HepG2 (cell line): ENCODE data around the gene TTC39C. TPM values are rescaled to one million over a fixed set of nuclear protein-coding genes. Genes with fewer than 3 reads are reported as not detected.

Experiments used
- ATAC-seq: fragments of 200-7000 bp; cut with Tn5 transposase; 3 replicates; pipeline ENCODE4 v1.9.1; 2020; ENCODE audit warnings: mild to moderate bottlenecking, moderate library complexity
- BruUV-seq: library from RNA; stranded (reverse); fragments of 400-500 nt; replicated peaks from 2 replicates; lab custom pipeline; 2021; lab: Mats Ljungman, UMichigan
- CTCF ChIA-PET: fragments of 300-600 bp; formaldehyde crosslinking; extraction: SDS; loops from one replicate; lab custom pipeline; 2021; ENCODE audit warnings: low total read pairs, inconsistent platforms, low intra/inter-chr PET ratio; lab: Yijun Ruan, JAX
- POLR2A ChIA-PET: fragments of 350-600 bp; sonication (Branson Sonifier 250); formaldehyde crosslinking; loops from one replicate; lab custom pipeline; 2020; ENCODE audit warnings: antibody characterized with exemption, inconsistent platforms; lab: Yijun Ruan, JAX
- DNase-seq: peaks from one replicate; pipeline ENCODE4 v3.0.0-alpha.2; 2015; ENCODE audit warnings: low spot score
- FAIRE-seq: peaks from 3 replicates; lab custom pipeline; 2011; peaks lifted over from hg19 to GRCh38; lab: Jason Lieb, UNC
- H2AFZ ChIP-seq: one replicate; pipeline ENCODE4 v1.6.1; 2011; ENCODE audit warnings: low read length, inconsistent platforms
- H3K27ac ChIP-seq: fragments of 300-600 bp; 3 replicates; pipeline ENCODE4 v1.8.0; 2011; ENCODE audit warnings: mixed run types, mild to moderate bottlenecking, mixed read lengths, low read length, inconsistent platforms; ENCODE audit not compliant: insufficient read depth; ENCODE audit errors: extremely low read length
- H3K27me3 ChIP-seq, 2 experiments: fragments of 200-600 bp in 1 of 2; 2 replicates in 1 of 2; 3 replicates in 1 of 2; pipeline versions ENCODE4 v1.6.0 to v1.8.0; 2011; ENCODE audit warnings: low read length in 2 of 2, mild to moderate bottlenecking in 2 of 2, moderate library complexity in 2 of 2, inconsistent platforms in 1 of 2; ENCODE audit not compliant: insufficient read depth in 2 of 2, control insufficient read depth in 1 of 2
- H3K36me3 ChIP-seq, 2 experiments: fragments of 200-600 bp in 1 of 2; replicated peaks in 1 of 2; 2 replicates in 1 of 2; 3 replicates in 1 of 2; pipeline versions ENCODE4 v1.5.1 to v1.8.0; 2011; ENCODE audit warnings: low read length in 2 of 2, inconsistent platforms in 1 of 2; ENCODE audit not compliant: insufficient read depth in 2 of 2, control insufficient read depth in 1 of 2
- H3K4me1 ChIP-seq: 2 replicates; pipeline ENCODE4 v1.5.1; 2012; ENCODE audit warnings: low read length, inconsistent platforms; ENCODE audit not compliant: insufficient read depth
- H3K4me2 ChIP-seq: 2 replicates; pipeline ENCODE4 v1.6.0; 2011; ENCODE audit warnings: low read depth, low read length, inconsistent platforms
- H3K4me3 ChIP-seq, 3 experiments: fragments of 200-600 bp in 1 of 3; sonication (generic), shearing (Covaris generic) in 1 of 3; replicated peaks in 1 of 3; 2 replicates each; pipeline ENCODE4 v1.5.1; 2011 to 2016; ENCODE audit warnings: low read length in 3 of 3, inconsistent platforms in 2 of 3, low read depth in 2 of 3, mild to moderate bottlenecking in 2 of 3, control low read depth in 1 of 3, mixed read lengths in 1 of 3; ENCODE audit not compliant: insufficient read depth in 1 of 3
- H3K79me2 ChIP-seq: one replicate; pipeline ENCODE4 v1.6.1; 2011; ENCODE audit warnings: low read length, inconsistent platforms; ENCODE audit not compliant: insufficient read depth
- H3K9ac ChIP-seq: 2 replicates; pipeline ENCODE4 v1.6.0; 2011; ENCODE audit warnings: mild to moderate bottlenecking, low read depth, low read length, inconsistent platforms; ENCODE audit not compliant: insufficient read depth
- H3K9me3 ChIP-seq: 2 replicates; pipeline ENCODE4 v1.5.1; 2012; ENCODE audit warnings: mild to moderate bottlenecking, low read length
- H4K20me1 ChIP-seq: 2 replicates; pipeline ENCODE4 v1.6.0; 2011; ENCODE audit warnings: inconsistent platforms, mild to moderate bottlenecking, low read length, moderate library complexity; ENCODE audit not compliant: insufficient read depth
- ATF6 ChIP-seq: sonication (generic); formaldehyde crosslinking; conservative IDR thresholded peaks from 2 replicates; pipeline ENCODE4 v1.4.0; 2020; ENCODE audit warnings: missing genetic modification reagents
- BORCS8-MEF2B ChIP-seq: sonication (generic); formaldehyde crosslinking; IDR thresholded peaks from 2 replicates; pipeline ENCODE4 v1.8.0; 2022; ENCODE audit warnings: mild to moderate bottlenecking, missing genetic modification reagents
- CC2D1A ChIP-seq: sonication (generic); formaldehyde crosslinking; IDR thresholded peaks from 2 replicates; pipeline ENCODE4 v1.8.1; 2023; ENCODE audit warnings: mild to moderate bottlenecking, missing genetic modification reagents
- HOXD1 ChIP-seq: sonication (generic); formaldehyde crosslinking; IDR thresholded peaks from 2 replicates; pipeline ENCODE4 v1.5.0; 2020; ENCODE audit warnings: missing genetic modification reagents
- MAFK ChIP-seq, 2 experiments: IDR thresholded peaks in 1 of 2; conservative IDR thresholded peaks in 1 of 2; 2 replicates each; pipeline ENCODE4 v1.6.1; 2011; ENCODE audit warnings: improper control_type of control experiment in 2 of 2, low read length in 2 of 2
- MTF1 ChIP-seq: sonication (generic); formaldehyde crosslinking; IDR thresholded peaks from 2 replicates; pipeline ENCODE4 v1.5.0; 2020; ENCODE audit warnings: missing genetic modification reagents
- PATZ1 ChIP-seq: sonication (generic); formaldehyde crosslinking; IDR thresholded peaks from 2 replicates; pipeline ENCODE4 v1.4.0; 2020; ENCODE audit warnings: missing genetic modification reagents
- RARA ChIP-seq: IDR thresholded peaks from 2 replicates; pipeline ENCODE4 v1.6.1; 2016; ENCODE audit warnings: missing genetic modification reagents, missing compliant biosample characterization
- TARDBP ChIP-seq: sonication (generic); formaldehyde crosslinking; IDR thresholded peaks from 2 replicates; pipeline ENCODE4 v1.8.0; 2022; ENCODE audit warnings: mild to moderate bottlenecking, missing genetic modification reagents
- ZEB1 ChIP-seq: IDR thresholded peaks from 2 replicates; pipeline ENCODE4 v1.6.1; 2012; ENCODE audit warnings: mild to moderate bottlenecking, low read depth, inconsistent platforms; ENCODE audit not compliant: insufficient replicate concordance
- ZFP36 ChIP-seq: fragments of 150-350 bp; IDR thresholded peaks from 2 replicates; pipeline ENCODE4 v1.6.1; 2018; ENCODE audit warnings: borderline replicate concordance, low read length, low read depth; ENCODE audit not compliant: partially characterized antibody
- ZNF484 ChIP-seq: sonication (generic); formaldehyde crosslinking; IDR thresholded peaks from 2 replicates; pipeline ENCODE4 v1.5.1; 2020; ENCODE audit warnings: mild to moderate bottlenecking, low read depth, missing genetic modification reagents, borderline replicate concordance
- ZNF549 ChIP-seq: sonication (generic); formaldehyde crosslinking; IDR thresholded peaks from 2 replicates; pipeline ENCODE4 v1.5.0; 2020; ENCODE audit warnings: missing genetic modification reagents
- ZNF709 ChIP-seq: sonication (generic); formaldehyde crosslinking; IDR thresholded peaks from 2 replicates; pipeline ENCODE4 v1.5.0; 2020; ENCODE audit warnings: mild to moderate bottlenecking, missing genetic modification reagents
- whole genome bisulfite sequencing: methylation state at CpG from one replicate; pipeline ENCODE4 v1.1.6; 2017; ENCODE audit warnings: low lambda C conversion rate; 5-methylcytosine and 5-hydroxymethylcytosine counted together
- in situ Hi-C: cut with HindIII; loops from 2 replicates; pipeline ENCODE4 v1.10.0; 2017; ENCODE audit warnings: low pct_unique_long_range_greater_than_20kb; ENCODE audit not compliant: extremely low pct_ligation_motif_present
- intact Hi-C: fragments of 100-400 bp; cut with micrococcal nuclease; formaldehyde crosslinking; loops from one replicate; pipeline ENCODE4 v1.10.0; 2022; ENCODE audit not compliant: unreplicated experiment
- polyA plus RNA-seq, 8 experiments: library from polyadenylated mRNA; depleted of rRNA in 3 of 8; stranded (reverse) in 7 of 8; unstranded in 1 of 8; fragments of >200 nt; fragmentation: Illumina TruSeq in 4 of 8; extraction: Trizol in 4 of 8; gene quantifications; 2 replicates each; pipeline versions ENCODE4 v1.2.1 to v1.2.3, GENCODE V29; 2011 to 2016; ENCODE audit warnings: low read depth in 4 of 8, missing spikeins in 1 of 8, mixed read lengths in 1 of 8; ENCODE audit not compliant: insufficient read depth in 1 of 8
- total RNA-seq, 5 experiments: library from RNA; depleted of rRNA; stranded (reverse); fragments of >200 nt; fragmentation: Illumina TruSeq; extraction: Trizol; gene quantifications; 2 replicates each; pipeline ENCODE4 v1.2.3, GENCODE V29; 2016; ENCODE audit warnings: low read depth in 1 of 5
- TF ChIP-seq, protein P1 (sequence below): sonication (generic); formaldehyde crosslinking; IDR thresholded peaks from 2 replicates; pipeline ENCODE4 v1.5.1; 2020; ENCODE audit warnings: mild to moderate bottlenecking, missing genetic modification reagents, moderate library complexity

TTC39C gene
- total and polyA plus RNA-seq, 2 of the 13 experiments (the other 11 are each of a cell fraction or from before 2014, with no cell fraction given), result 19.1 to 25.9 TPM

DNA sequence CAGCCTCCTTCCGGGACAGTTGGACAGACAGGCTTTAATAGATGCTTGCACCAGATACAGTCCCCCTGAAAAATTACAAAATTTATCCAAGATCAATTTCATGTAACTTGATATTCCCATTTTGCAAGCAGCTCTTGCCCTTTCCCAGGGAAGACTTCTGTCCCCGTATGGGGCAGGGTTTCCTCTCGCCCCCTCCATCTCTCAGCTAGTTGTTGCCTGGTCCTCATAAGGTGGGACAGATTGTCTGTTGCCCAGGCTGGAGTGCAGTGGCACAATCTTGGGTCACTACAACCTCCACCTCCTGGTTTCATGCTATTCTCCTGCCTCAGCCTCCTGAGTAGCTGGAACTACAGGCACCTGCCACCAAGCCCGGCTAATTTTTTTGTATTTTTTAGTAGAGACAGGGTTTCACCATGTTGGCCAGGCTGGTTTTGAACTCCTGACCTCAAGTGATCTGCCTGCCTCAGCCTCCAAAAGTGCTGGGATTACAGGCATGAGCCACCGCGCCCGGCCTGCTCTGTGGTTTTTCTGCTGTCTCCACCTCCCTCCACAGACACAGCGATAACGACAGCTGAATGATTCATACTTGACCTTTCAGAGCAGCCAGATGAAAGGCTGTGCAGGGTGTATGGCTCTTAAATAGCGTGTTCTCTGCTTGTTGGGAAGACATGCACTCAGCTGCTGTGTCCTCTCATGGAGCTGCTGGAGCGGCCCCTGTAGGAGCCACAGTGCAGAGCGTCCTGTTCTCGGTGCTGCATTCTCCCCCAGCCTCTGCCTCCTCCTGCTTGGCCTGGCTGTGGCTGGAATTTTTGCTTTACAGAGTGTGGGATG is 61.4 kb downstream of the TTC39C start:
- Histone ChIP-seq H3K4me3 (no peak overlapping the region), H3K79me2 (no peaks in the 10 kb centered on the region), H3K4me1 (peaks cover 25% of the 10 kb centered on the region), H3K27me3 (0 out of 5 replicates have a peak, but pooled peaks cover 0 to 1% of the 10 kb centered on the region in 2 experiments), H3K4me2 (no peak overlapping the region), H4K20me1 (no peaks in the 10 kb centered on the region; the same call in 1 of the 2 replicates), H2AFZ (no peak overlapping the region), H3K9me3 (no peaks in the 10 kb centered on the region), H3K36me3 (peaks cover 0 to 3% of the 10 kb centered on the region in 2 experiments; a peak in 1 of 5 replicates), H3K27ac (no peak overlapping the region), H3K9ac (no peak overlapping the region)
- intact Hi-C loops, result loop anchor here (1.0 to 5.0 kb wide), 5 partner anchors 13 to 60 kb away; no protein-coding TSS in a partner anchor
- POLR2A ChIA-PET, result interaction anchor here (1.0 to 1.4 kb wide), 3 partner anchors 14 to 37 kb away, joined by 4 to 7 read pairs (median 5); no protein-coding TSS in a partner anchor
- DNase-seq (peak; percentile 97), FAIRE-seq (peak; percentile 68), ATAC-seq (peak; percentile 100)
- in situ Hi-C loops, result no loop called here
- CTCF ChIA-PET, result interaction anchor here (0.7 kb wide), 1 partner anchor 157 kb away, joined by 3 read pairs; no protein-coding TSS in a partner anchor
- no TSS peak for BruUV-seq
- 40% methylated on average over 7 of the region's 13 CpGs for WGBS
- TF ChIP-seq ZEB1 (no peak), ZNF549 (CRISPR knock-in tag) (no peak), ZNF484 (CRISPR knock-in tag) (no peak), CC2D1A (CRISPR knock-in tag) (no peak), MTF1 (CRISPR knock-in tag) (no peak), ZNF709 (CRISPR knock-in tag) (no peak), BORCS8-MEF2B (CRISPR knock-in tag) (no peak), ZFP36 (peak; percentile 27), TARDBP (CRISPR knock-in tag) (peak; percentile 73; the same call in 1 of the 2 replicates), ATF6 (CRISPR knock-in tag) (no peak), PATZ1 (peak; percentile 65), RARA (CRISPR knock-in tag) (peak; percentile 96), MAFK (conservative IDR thresholded peaks at IDR 0.05 in 1 of 2, IDR thresholded peaks at IDR 0.05 in 1 of 2; ENCODE audit: low read length in 2 of 2) (no peak), HOXD1 (CRISPR knock-in tag) (peak; percentile 68; the same call in 1 of the 2 replicates)
- TF ChIP-seq, protein P1, sequence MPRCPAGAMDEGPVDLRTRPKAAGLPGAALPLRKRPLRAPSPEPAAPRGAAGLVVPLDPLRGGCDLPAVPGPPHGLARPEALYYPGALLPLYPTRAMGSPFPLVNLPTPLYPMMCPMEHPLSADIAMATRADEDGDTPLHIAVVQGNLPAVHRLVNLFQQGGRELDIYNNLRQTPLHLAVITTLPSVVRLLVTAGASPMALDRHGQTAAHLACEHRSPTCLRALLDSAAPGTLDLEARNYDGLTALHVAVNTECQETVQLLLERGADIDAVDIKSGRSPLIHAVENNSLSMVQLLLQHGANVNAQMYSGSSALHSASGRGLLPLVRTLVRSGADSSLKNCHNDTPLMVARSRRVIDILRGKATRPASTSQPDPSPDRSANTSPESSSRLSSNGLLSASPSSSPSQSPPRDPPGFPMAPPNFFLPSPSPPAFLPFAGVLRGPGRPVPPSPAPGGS (CRISPR knock-in tag), result no peak
